Calu3 (cell line): ENCODE data around the gene PXDN. TPM values are rescaled to one million over a fixed set of nuclear protein-coding genes. Genes with fewer than 3 reads are reported as not detected.

Experiments used
- BruUV-seq: library from RNA; stranded (reverse); fragments of 400-500 nt; replicated peaks from 2 replicates; lab custom pipeline; 2021; lab: Mats Ljungman, UMichigan
- CTCF ChIA-PET: fragments of 300-600 bp; sonication (Branson Sonifier 250); formaldehyde crosslinking; loops from one replicate; lab custom pipeline; 2022; ENCODE audit warnings: antibody characterized with exemption; lab: Charles Lee
- DNase-seq: peaks from one replicate; pipeline ENCODE4 v3.0.0; 2022
- H3K27ac Mint-ChIP-seq: one replicate; pipeline ENCODE4 v1.8.0; 2022; ENCODE audit warnings: mixed read lengths; ENCODE audit not compliant: unreplicated experiment
- H3K27me3 Mint-ChIP-seq: one replicate; pipeline ENCODE4 v1.8.0; 2022; ENCODE audit warnings: mixed read lengths; ENCODE audit not compliant: unreplicated experiment
- H3K36me3 Mint-ChIP-seq: one replicate; pipeline ENCODE4 v1.8.0; 2022; ENCODE audit warnings: mild to moderate bottlenecking, moderate library complexity, mixed read lengths; ENCODE audit not compliant: insufficient read depth, unreplicated experiment
- H3K4me1 Mint-ChIP-seq: one replicate; pipeline ENCODE4 v1.8.0; 2022; ENCODE audit warnings: mild to moderate bottlenecking, low read depth, mixed read lengths; ENCODE audit not compliant: unreplicated experiment
- H3K4me3 Mint-ChIP-seq: one replicate; pipeline ENCODE4 v1.8.0; 2022; ENCODE audit warnings: mild to moderate bottlenecking, low read depth, moderate library complexity, mixed read lengths; ENCODE audit not compliant: unreplicated experiment
- H3K9me3 Mint-ChIP-seq: one replicate; pipeline ENCODE4 v1.8.0; 2022; ENCODE audit warnings: low read depth, mixed read lengths; ENCODE audit not compliant: unreplicated experiment
- CTCF ChIP-seq: fragments of 200-600 bp; IDR thresholded peaks from one replicate; pipeline ENCODE4 v1.8.0; 2022; ENCODE audit warnings: antibody characterized with exemption; ENCODE audit not compliant: unreplicated experiment
- intact Hi-C: fragments of 100-400 bp; cut with micrococcal nuclease; formaldehyde crosslinking; loops from one replicate; pipeline ENCODE4 v1.10.0; 2022; ENCODE audit not compliant: unreplicated experiment
- total RNA-seq: library from RNA; stranded (reverse); gene quantifications from 2 replicates; pipeline ENCODE4 v1.2.3, GENCODE V29; 2022

Gene PXDN
- total RNA-seq, 1 experiment from 2014 or later, result not detected

GRCh38 chr2:1742681-1743395 is 1.5 kb downstream of the PXDN start:
- H3K27me3 Mint-ChIP-seq, result no peaks in the 10 kb centered on the region
- TF ChIP-seq CTCF, result no peak
- CTCF ChIA-PET, result no interaction called here
- DNase-seq, result no peak
- H3K4me1 Mint-ChIP-seq, result no peaks in the 10 kb centered on the region
- H3K27ac Mint-ChIP-seq, result no peak overlapping the region
- H3K9me3 Mint-ChIP-seq, result peaks cover 14% of the 10 kb centered on the region
- no TSS peak for BruUV-seq
- H3K4me3 Mint-ChIP-seq, result no peak overlapping the region
- peaks cover 13% of the 10 kb centered on the region for H3K36me3 Mint-ChIP-seq
- intact Hi-C loops, result no loop called here

- CTCF ChIA-PET, result no interaction called here
Observed at GRCh38 chr2:1742301-1742680, 2.0 kb downstream of the PXDN start.

GRCh38 chr2:1741851-1742250 is 2.5 kb downstream of the PXDN start:
- no peaks in the 10 kb centered on the region for H3K27me3 Mint-ChIP-seq
- no peaks in the 10 kb centered on the region for H3K4me1 Mint-ChIP-seq
- peaks cover 8% of the 10 kb centered on the region for H3K36me3 Mint-ChIP-seq
- BruUV-seq, result no TSS peak
- DNase-seq, result no peak
- peaks cover 10% of the 10 kb centered on the region for H3K9me3 Mint-ChIP-seq
- intact Hi-C loops, result no loop called here
- CTCF ChIA-PET, result no interaction called here
- no peak for TF ChIP-seq CTCF
- H3K4me3 Mint-ChIP-seq, result no peak overlapping the region
- no peak overlapping the region for H3K27ac Mint-ChIP-seq

More at GRCh38 chr2:1742301-1742680, 2.0 kb downstream of the PXDN start:
- no TSS peak for BruUV-seq
- Mint-ChIP-seq H3K27me3 (no peaks in the 10 kb centered on the region), H3K4me3 (no peak overlapping the region), H3K36me3 (peaks cover 12% of the 10 kb centered on the region), H3K4me1 (no peaks in the 10 kb centered on the region), H3K27ac (no peak overlapping the region), H3K9me3 (peaks cover 14% of the 10 kb centered on the region)
- no peak for TF ChIP-seq CTCF
- intact Hi-C loops, result no loop called here
- no peak for DNase-seq

GRCh38 chr2:1740716-1741589 is 3.4 kb downstream of the PXDN start:
- no peak for DNase-seq
- Mint-ChIP-seq H3K4me3 (no peak overlapping the region), H3K9me3 (peaks cover 11% of the 10 kb centered on the region), H3K27ac (no peak overlapping the region), H3K36me3 (no peaks in the 10 kb centered on the region), H3K27me3 (no peaks in the 10 kb centered on the region), H3K4me1 (no peaks in the 10 kb centered on the region)
- CTCF ChIA-PET, result no interaction called here
- TF ChIP-seq CTCF, result no peak
- intact Hi-C loops, result no loop called here
- BruUV-seq, result no TSS peak
